A549 (cell line): ENCODE results near the gene PRKN. TPM values are rescaled to one million over a fixed set of nuclear protein-coding genes. Genes with fewer than 3 reads are reported as not detected.

ENCODE experiments used
- ATAC-seq, 2 experiments: fragments of 200-7000 bp in 1 of 2; fragments of >200 bp in 1 of 2; cut with Nextera tagmentation in 1 of 2; cut with Tn5 transposase in 1 of 2; 3 replicates each; pipeline versions ENCODE4 v1.8.0 to v1.9.1; 2018 to 2020; ENCODE audit warnings: mild to moderate bottlenecking in 1 of 2, moderate library complexity in 1 of 2
- CTCF ChIA-PET: fragments of 300-600 bp; sonication (Branson Sonifier 250); formaldehyde crosslinking; extraction: SDS; loops from one replicate; lab custom pipeline; 2021; ENCODE audit warnings: antibody characterized with exemption, inconsistent platforms; lab: Yijun Ruan, JAX
- POLR2A ChIA-PET: fragments of 350-600 bp; formaldehyde crosslinking; extraction: SDS; loops from one replicate; lab custom pipeline; 2021; ENCODE audit warnings: antibody characterized with exemption, inconsistent platforms; lab: Yijun Ruan, JAX
- DNase-seq, 2 experiments: peaks; one replicate each; pipeline versions ENCODE4 v3.0.0 to v3.0.0-alpha.2; 2011 to 2016; ENCODE audit warnings: low read depth in 1 of 2, low spot score in 1 of 2
- FAIRE-seq: peaks from 2 replicates; lab custom pipeline; 2011; peaks lifted over from hg19 to GRCh38; lab: Jason Lieb, UNC
- H3K27ac ChIP-seq, 2 experiments: fragments of >200 bp; sonication (Bioruptor Twin); formaldehyde crosslinking; 3 replicates each; pipeline ENCODE4 v1.5.1; 2016 to 2017
- H3K4me1 ChIP-seq: fragments of >200 bp; sonication (Bioruptor Twin); formaldehyde crosslinking; 3 replicates; pipeline ENCODE4 v1.6.1; 2016
- H3K4me2 ChIP-seq: fragments of >200 bp; sonication (Bioruptor Twin); formaldehyde crosslinking; 3 replicates; pipeline ENCODE4 v1.6.1; 2016
- H3K4me3 ChIP-seq: fragments of >200 bp; sonication (Bioruptor Twin); formaldehyde crosslinking; 3 replicates; pipeline ENCODE4 v1.5.1; 2016
- H3K9me3 ChIP-seq: fragments of >200 bp; sonication (Bioruptor Twin); formaldehyde crosslinking; 3 replicates; pipeline ENCODE4 v1.6.1; 2016
- CBX2 ChIP-seq: fragments of 200-600 bp; sonication (generic); IDR thresholded peaks from 2 replicates; pipeline ENCODE4 v1.6.1; 2016; ENCODE audit warnings: low read depth, mild to moderate bottlenecking, borderline replicate concordance
- CEBPB ChIP-seq, 2 experiments: fragments of >200 bp in 1 of 2; sonication (Bioruptor Twin) in 1 of 2; formaldehyde crosslinking in 1 of 2; IDR thresholded peaks; 2 replicates each; pipeline ENCODE4 v1.6.1; 2012 to 2016
- CHD4 ChIP-seq: fragments of 200-600 bp; sonication (generic); IDR thresholded peaks from 2 replicates; pipeline ENCODE4 v1.6.1; 2016; ENCODE audit warnings: antibody characterized with exemption, mild to moderate bottlenecking, borderline replicate concordance
- EHF ChIP-seq: fragments of 250-450 bp; sonication (Bioruptor Pico); IDR thresholded peaks from 2 replicates; pipeline ENCODE4 v1.5.0; 2020; ENCODE audit warnings: mild to moderate bottlenecking
- EP300 ChIP-seq, 2 experiments: fragments of >200 bp; sonication (Bioruptor Twin); formaldehyde crosslinking; IDR thresholded peaks; 2 replicates in 1 of 2; 3 replicates in 1 of 2; pipeline ENCODE4 v1.6.1; 2016 to 2017
- ESRRA ChIP-seq: fragments of 150-350 bp; IDR thresholded peaks from 2 replicates; pipeline ENCODE4 v1.6.1; 2014; ENCODE audit warnings: mild to moderate bottlenecking, low read length, borderline replicate concordance
- FOSL2 ChIP-seq, 2 experiments: fragments of 450-650 bp in 1 of 2; fragments of >200 bp in 1 of 2; sonication (Bioruptor Twin) in 1 of 2; formaldehyde crosslinking; IDR thresholded peaks; 2 replicates each; pipeline versions ENCODE4 v1.5.0 to v1.6.1; 2016 to 2020; ENCODE audit warnings: mild to moderate bottlenecking in 1 of 2, moderate library complexity in 1 of 2
- FOXS1 ChIP-seq: fragments of 250-450 bp; sonication (Bioruptor Pico); IDR thresholded peaks from 2 replicates; pipeline ENCODE4 v1.5.0; 2020; ENCODE audit warnings: mild to moderate bottlenecking, moderate library complexity
- GATA3 ChIP-seq: IDR thresholded peaks from 2 replicates; pipeline ENCODE4 v1.6.1; 2012; ENCODE audit warnings: borderline replicate concordance
- MAFK ChIP-seq: fragments of 450-650 bp; IDR thresholded peaks from 2 replicates; pipeline ENCODE4 v1.6.1; 2014; ENCODE audit not compliant: partially characterized antibody
- MYC ChIP-seq: IDR thresholded peaks from 2 replicates; pipeline ENCODE4 v1.6.1; 2012; ENCODE audit warnings: mild to moderate bottlenecking, inconsistent platforms, low read length, improper control_type of control experiment, borderline replicate concordance
- POLR2AphosphoS2 ChIP-seq: conservative IDR thresholded peaks from 2 replicates; pipeline ENCODE4 v1.6.1; 2012; ENCODE audit warnings: low read length, improper control_type of control experiment, inconsistent platforms
- RARB ChIP-seq: fragments of 250-450 bp; sonication (Bioruptor Pico); IDR thresholded peaks from 2 replicates; pipeline ENCODE4 v1.8.0; 2021; ENCODE audit warnings: mild to moderate bottlenecking, moderate library complexity
- RFX5 ChIP-seq: fragments of 450-650 bp; IDR thresholded peaks from 2 replicates; pipeline ENCODE4 v1.7.1; 2014; ENCODE audit warnings: antibody characterized with exemption, mild to moderate bottlenecking, moderate library complexity
- RNF2 ChIP-seq: fragments of 200-600 bp; sonication (generic); IDR thresholded peaks from 2 replicates; pipeline ENCODE4 v1.6.1; 2016; ENCODE audit warnings: low read depth, mild to moderate bottlenecking, antibody characterized with exemption, moderate library complexity, borderline replicate concordance
- SMC3 ChIP-seq: fragments of >200 bp; sonication (Bioruptor Twin); formaldehyde crosslinking; IDR thresholded peaks from 3 replicates; pipeline ENCODE4 v1.6.1; 2018; ENCODE audit warnings: inconsistent platforms
- SREBF2 ChIP-seq: fragments of 450-650 bp; IDR thresholded peaks from 2 replicates; pipeline ENCODE4 v1.6.1; 2014; ENCODE audit warnings: mild to moderate bottlenecking, moderate library complexity
- TP53 ChIP-seq: fragments of 250-450 bp; sonication (Bioruptor Pico); IDR thresholded peaks from 2 replicates; pipeline ENCODE4 v1.5.0; 2021; ENCODE audit warnings: mild to moderate bottlenecking, moderate library complexity
- ZC3H11A ChIP-seq: fragments of 450-650 bp; IDR thresholded peaks from 2 replicates; pipeline ENCODE4 v1.6.1; 2014; ENCODE audit warnings: antibody characterized with exemption, mild to moderate bottlenecking
- WGBS: methylation state at CpG from one replicate; pipeline ENCODE4 v1.1.6; 2017; ENCODE audit errors: missing lambda C conversion rate; 5-methylcytosine and 5-hydroxymethylcytosine counted together
- polyA plus RNA-seq, 4 experiments: library from polyadenylated mRNA; depleted of rRNA in 3 of 4; stranded (reverse); fragments of >200 nt; fragmentation: RNase III in 1 of 4; extraction: RNeasy Plus Mini Kit Qiagen cat#74134 plus additional on column Dnase treatment in 1 of 4; gene quantifications; 2 replicates in 3 of 4; 3 replicates in 1 of 4; pipeline ENCODE4 v1.2.3, GENCODE V29; 2011 to 2017
- TF ChIP-seq, protein P1 (sequence below): IDR thresholded peaks from 2 replicates; pipeline ENCODE4 v1.6.1; 2012
- TF ChIP-seq, protein P2 (sequence below): fragments of 450-650 bp; IDR thresholded peaks from 2 replicates; pipeline ENCODE4 v1.6.1; 2014; ENCODE audit warnings: antibody characterized with exemption
- TF ChIP-seq, protein P3 (sequence below): IDR thresholded peaks from 2 replicates; pipeline ENCODE4 v1.6.1; 2012; ENCODE audit warnings: low read depth, borderline replicate concordance
- TF ChIP-seq, protein P4 (sequence below): fragments of >200 bp; sonication (Bioruptor Twin); formaldehyde crosslinking; IDR thresholded peaks from 2 replicates; pipeline ENCODE4 v1.6.1; 2016
- TF ChIP-seq, protein P5 (sequence below): fragments of >200 bp; sonication (Bioruptor Twin); formaldehyde crosslinking; IDR thresholded peaks from 3 replicates; pipeline ENCODE4 v1.5.1; 2016

PRKN gene
- polyA plus RNA-seq, 2 of the 4 experiments (the other 2 are of a cell fraction), result 0.36 to 0.39 TPM

DNA sequence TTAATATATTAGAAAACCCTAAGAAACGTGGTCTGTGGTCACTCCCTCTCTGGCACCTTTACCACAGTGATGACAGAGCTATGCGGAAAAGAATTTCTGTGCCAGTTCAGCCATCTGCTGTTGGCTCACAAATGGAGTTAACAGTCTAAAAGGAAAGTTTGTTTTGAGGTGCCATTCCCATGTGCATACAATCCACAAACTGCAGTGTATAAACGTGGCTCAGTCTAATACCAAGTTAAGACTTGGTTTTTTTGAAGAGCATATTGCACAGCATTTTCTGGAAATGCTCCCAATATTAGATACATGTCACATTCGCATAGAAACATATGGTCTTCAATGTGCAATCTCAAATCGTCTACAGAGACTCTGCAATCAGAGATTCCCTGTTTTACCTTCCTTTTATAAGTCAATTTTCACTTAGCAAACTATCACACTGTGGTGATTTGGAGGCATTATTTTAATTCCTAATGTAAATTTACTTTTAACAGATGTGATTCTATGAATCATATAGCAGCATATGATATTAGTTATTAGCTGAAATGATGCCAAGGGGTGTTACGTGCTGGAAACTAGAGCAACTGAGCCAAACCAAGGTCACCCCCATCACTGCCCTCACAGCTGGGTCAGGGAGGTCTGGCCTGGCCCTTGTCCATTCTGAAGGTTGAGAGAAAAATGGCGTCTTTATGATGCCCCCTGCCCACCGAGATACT lies 383.5 kb downstream of the PRKN start:
- no peak overlapping the region for H3K4me2 ChIP-seq
- no peak overlapping the region for H3K27ac ChIP-seq
- ATAC-seq (no peak), DNase-seq (no peak), FAIRE-seq (no peak)
- ChIA-PET CTCF (interaction anchor here (0.6 to 1.3 kb wide), 2 partner anchors 21 to 183 kb away, joined by 3 to 4 read pairs; no protein-coding TSS in a partner anchor), POLR2A (no interaction called here)
- TF ChIP-seq SREBF2, result no peak
- TF ChIP-seq ZC3H11A, result no peak
- no peak for TF ChIP-seq POLR2AphosphoS2
- TF ChIP-seq, protein P1, sequence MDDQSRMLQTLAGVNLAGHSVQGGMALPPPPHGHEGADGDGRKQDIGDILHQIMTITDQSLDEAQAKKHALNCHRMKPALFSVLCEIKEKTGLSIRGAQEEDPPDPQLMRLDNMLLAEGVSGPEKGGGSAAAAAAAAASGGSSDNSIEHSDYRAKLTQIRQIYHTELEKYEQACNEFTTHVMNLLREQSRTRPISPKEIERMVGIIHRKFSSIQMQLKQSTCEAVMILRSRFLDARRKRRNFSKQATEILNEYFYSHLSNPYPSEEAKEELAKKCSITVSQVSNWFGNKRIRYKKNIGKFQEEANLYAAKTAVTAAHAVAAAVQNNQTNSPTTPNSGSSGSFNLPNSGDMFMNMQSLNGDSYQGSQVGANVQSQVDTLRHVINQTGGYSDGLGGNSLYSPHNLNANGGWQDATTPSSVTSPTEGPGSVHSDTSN, result no peak
- TF ChIP-seq RNF2, result no peak
- no peak for TF ChIP-seq GATA3
- no peak for TF ChIP-seq SMC3
- no peak for TF ChIP-seq EP300 (IDR thresholded peaks at IDR 0.05)
- TF ChIP-seq RARB (CRISPR knock-in tag), result no peak
- TF ChIP-seq, protein P2, sequence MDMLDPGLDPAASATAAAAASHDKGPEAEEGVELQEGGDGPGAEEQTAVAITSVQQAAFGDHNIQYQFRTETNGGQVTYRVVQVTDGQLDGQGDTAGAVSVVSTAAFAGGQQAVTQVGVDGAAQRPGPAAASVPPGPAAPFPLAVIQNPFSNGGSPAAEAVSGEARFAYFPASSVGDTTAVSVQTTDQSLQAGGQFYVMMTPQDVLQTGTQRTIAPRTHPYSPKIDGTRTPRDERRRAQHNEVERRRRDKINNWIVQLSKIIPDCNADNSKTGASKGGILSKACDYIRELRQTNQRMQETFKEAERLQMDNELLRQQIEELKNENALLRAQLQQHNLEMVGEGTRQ, result no peak
- TF ChIP-seq, protein P3, sequence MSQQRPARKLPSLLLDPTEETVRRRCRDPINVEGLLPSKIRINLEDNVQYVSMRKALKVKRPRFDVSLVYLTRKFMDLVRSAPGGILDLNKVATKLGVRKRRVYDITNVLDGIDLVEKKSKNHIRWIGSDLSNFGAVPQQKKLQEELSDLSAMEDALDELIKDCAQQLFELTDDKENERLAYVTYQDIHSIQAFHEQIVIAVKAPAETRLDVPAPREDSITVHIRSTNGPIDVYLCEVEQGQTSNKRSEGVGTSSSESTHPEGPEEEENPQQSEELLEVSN, result no peak
- TF ChIP-seq FOXS1 (CRISPR knock-in tag), result no peak
- TF ChIP-seq EHF (CRISPR knock-in tag), result no peak
- TF ChIP-seq TP53 (CRISPR knock-in tag), result no peak
- TF ChIP-seq RFX5, result no peak
- TF ChIP-seq, protein P4, sequence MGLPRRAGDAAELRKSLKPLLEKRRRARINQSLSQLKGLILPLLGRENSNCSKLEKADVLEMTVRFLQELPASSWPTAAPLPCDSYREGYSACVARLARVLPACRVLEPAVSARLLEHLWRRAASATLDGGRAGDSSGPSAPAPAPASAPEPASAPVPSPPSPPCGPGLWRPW, result no peak
- TF ChIP-seq CHD4, result no peak
- no peak for TF ChIP-seq FOSL2 (IDR thresholded peaks at IDR 0.05)
- TF ChIP-seq FOSL2 (CRISPR knock-in tag; IDR thresholded peaks at IDR 0.05), result no peak
- TF ChIP-seq CEBPB (IDR thresholded peaks at IDR 0.05), result no peak
- no peak for TF ChIP-seq CBX2
- 32% methylated on average over 8 of the region's 8 CpGs for WGBS
- no peaks in the 10 kb centered on the region for H3K9me3 ChIP-seq
- no peak overlapping the region for H3K4me3 ChIP-seq
- no peaks in the 10 kb centered on the region for H3K4me1 ChIP-seq

DNA sequence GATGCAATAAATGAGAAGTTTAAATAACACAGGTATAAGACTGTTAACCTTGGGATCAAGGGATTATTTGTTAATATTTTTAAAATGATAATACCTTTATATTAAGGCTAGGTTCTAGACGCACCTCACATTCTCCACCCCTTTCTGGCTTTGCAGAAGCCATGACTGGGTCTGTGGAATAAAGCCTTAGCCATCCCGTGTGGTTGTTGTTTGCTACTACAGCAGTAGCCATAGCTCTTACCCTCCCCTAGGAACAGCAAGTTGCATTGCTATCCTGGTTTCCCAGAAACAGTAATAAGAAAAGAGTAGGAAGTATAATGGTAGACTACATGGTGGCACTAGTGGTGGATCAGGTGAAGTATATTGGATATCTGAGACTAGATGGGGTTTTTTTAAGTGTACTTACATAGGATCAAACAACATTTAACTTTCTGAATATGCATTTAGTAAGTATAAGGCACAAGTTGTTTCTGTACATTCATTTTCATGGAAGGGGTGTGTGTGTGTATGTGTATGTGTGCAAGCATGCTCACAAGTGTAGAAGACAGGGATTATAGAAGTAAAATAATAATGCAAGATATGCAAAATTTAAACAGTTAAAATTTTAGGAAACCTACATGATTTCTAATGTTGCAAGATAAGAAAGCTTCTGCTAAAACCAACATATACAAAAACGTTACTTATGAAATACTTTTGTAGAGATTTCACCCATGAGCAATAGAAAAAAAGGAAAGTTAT lies 384.2 kb downstream of the PRKN start:
- Histone ChIP-seq H3K4me3 (no peak overlapping the region), H3K4me1 (no peaks in the 10 kb centered on the region), H3K4me2 (no peak overlapping the region), H3K27ac (no peak overlapping the region), H3K9me3 (no peaks in the 10 kb centered on the region)
- 5% methylated on average over 3 of the region's 3 CpGs for WGBS
- TF ChIP-seq ESRRA (no peak), MYC (no peak), MAFK (peak; percentile 49)
- TF ChIP-seq, protein P5, sequence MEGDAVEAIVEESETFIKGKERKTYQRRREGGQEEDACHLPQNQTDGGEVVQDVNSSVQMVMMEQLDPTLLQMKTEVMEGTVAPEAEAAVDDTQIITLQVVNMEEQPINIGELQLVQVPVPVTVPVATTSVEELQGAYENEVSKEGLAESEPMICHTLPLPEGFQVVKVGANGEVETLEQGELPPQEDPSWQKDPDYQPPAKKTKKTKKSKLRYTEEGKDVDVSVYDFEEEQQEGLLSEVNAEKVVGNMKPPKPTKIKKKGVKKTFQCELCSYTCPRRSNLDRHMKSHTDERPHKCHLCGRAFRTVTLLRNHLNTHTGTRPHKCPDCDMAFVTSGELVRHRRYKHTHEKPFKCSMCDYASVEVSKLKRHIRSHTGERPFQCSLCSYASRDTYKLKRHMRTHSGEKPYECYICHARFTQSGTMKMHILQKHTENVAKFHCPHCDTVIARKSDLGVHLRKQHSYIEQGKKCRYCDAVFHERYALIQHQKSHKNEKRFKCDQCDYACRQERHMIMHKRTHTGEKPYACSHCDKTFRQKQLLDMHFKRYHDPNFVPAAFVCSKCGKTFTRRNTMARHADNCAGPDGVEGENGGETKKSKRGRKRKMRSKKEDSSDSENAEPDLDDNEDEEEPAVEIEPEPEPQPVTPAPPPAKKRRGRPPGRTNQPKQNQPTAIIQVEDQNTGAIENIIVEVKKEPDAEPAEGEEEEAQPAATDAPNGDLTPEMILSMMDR, result no peak
- DNase-seq (peak in 1 of 2 experiments; percentile 8), ATAC-seq (peak; percentile 66 to 81; a peak in 5 of 6 replicates), FAIRE-seq (no peak)
- CTCF ChIA-PET, result interaction anchor here (0.6 kb wide), 1 partner anchor 183 kb away, joined by 4 read pairs; no protein-coding TSS in a partner anchor
- POLR2A ChIA-PET, result no interaction called here
